Stimulated activated CD8-positive, alpha-beta memory T cell treated with anti-CD3 and anti-CD28 coated beads, Interleukin-12 subunit alpha, Interleukin-12 subunit beta, amount 100 ng/mL, for 24 hours (primary cell): Measurements from ENCODE around the gene P2RY8.

Experiments used
- DNase-seq: peaks from one replicate; pipeline ENCODE4 v3.0.0-alpha.2; 2020; ENCODE audit errors: extremely low read depth

P2RY8 gene

DNA sequence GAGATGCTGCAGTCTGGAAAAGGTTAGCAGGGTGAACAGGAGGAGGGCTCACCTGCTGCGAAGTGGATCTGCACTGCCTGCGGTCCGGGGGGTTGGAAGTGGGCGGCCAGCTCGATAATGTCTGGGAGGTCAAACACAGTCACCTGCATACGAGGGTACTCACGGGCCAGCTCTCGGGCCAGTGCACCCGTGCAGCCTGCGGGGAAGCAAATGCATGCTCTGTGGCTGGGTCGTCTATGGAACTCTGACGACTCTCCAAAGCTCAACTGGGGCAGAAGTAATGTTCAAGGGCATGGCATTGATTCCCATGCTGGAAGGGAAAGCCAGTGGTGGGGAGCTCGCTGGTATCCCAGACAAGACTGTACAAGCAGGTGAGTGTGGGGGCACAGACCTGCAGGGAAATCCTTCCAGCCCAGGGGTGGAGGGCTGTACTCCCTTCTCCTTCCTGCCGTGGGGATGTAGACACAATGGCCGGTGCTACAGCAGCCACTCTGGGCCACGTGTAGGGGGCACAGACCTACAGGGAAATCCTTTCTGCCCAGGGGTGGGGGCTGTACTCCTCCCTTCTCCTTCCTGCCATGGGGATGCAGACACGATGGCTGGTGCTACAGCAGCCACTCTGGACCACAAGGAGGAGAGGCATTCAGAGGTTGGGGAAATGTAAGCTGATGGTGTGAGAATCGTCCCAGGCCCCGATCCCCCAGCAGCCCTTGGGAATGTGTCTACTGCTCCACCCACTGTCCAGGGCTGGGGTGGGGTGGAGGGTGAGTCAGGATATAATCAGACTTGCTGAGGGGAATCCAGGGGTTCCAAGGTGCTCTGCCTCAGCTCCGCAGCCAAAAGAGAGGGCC, 118.8 kb downstream of the P2RY8 start:
- DNase-seq, result no peak

DNA sequence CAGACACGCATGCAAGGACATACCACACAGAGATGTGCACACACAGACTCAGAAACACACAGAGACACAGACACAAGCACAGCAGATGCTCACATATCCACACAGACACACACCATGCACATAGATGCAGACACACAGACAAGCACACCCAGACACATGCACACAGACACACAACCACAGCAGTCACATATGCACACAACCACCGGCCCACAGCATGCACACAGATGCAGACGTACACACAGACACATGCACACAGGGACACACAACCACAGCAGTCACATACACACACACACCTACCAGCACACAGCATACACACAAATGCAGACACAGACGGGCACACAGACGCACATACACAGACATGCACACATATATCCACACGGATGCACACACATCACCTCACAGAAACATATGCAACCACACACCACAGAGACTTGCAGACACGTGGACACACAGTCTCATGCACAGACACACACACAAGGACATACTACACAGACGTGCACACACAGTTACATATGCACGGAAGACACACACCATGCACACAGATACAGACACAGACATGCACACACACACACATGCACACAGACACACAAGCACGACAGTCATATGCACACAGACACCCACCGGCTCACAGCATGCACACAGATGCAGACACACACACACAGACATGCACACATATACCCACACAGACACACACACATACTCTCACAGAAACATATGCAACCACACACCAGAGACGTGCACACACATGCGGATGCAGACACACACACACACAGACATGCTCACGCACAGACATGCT, 119.8 kb downstream of the P2RY8 start:
- DNase-seq, result no peak

DNA sequence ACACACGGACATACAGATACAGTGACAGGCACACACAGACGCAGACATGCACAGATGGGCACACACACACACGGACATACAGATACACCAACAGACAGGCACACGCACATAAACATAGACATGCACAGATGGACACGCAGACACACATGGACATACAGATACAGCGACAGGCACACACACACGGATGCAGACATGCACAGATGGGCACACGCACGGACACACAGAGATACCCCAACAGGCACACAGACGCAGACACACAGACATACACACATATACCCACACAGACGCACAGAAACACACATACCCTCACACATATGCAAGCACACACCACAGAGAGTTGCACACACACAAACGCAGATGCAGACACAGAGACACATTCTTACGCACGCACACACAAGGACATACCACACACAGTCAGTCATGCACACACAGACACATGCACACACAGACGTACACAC, 120.6 kb downstream of the P2RY8 start:
- no peak for DNase-seq
